GM19324 (cell line): ENCODE results near the gene ZNF689.
"Not testable (repeated sequence)": the region's sequence is repeated elsewhere in the genome, so short reads cannot be mapped to it uniquely, and the experiment has no call there.

ENCODE experiments used
- ATAC-seq: cut with Tn5 transposase; IDR thresholded peaks from one replicate; pipeline ENCODE4 v1.9.1; 2021; ENCODE audit warnings: mild to moderate bottlenecking, moderate library complexity; ENCODE audit not compliant: unreplicated experiment, low FRiP score

Gene ZNF689

DNA sequence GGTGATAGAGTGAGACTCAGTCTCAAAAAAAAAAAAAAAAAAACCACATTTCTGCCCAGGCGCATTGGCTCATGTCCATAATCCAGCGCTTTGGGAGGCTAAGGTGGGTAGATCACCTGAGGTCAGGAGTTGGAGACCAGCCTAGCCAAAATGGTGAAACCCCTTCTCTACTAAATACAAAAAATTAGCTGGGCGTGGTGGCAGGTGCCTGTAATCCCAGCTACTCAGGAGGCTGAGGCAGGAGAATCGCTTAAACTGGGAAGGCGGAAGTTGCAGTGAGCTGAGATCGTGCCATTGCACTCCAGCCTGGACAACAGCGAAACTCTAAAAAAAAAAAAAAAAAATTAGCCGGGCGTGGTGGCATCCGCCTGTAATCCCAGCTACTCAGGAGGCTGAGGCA is 26.9 kb upstream of the ZNF689 start:
- ATAC-seq, result not testable (repeated sequence)

DNA sequence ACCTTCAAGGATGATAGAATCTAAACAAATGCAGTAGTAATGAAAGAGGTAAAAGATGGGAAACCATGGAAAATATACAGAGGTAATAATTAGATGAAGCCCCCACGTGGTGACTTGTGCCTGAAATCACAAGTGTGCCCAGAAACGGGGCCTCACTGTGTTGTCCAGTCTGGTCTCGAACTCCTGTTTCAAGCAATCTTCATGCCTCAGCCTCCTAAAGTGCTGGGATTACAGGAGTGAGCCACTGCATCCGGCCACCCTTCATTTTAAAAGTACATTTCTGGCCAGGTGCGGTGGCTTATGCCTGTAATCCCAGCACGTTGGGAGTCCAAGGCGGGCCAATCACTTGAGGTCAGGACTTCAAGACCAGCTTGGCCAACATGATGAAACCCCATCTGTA is 26.4 kb upstream of the ZNF689 start:
- no peak for ATAC-seq

DNA sequence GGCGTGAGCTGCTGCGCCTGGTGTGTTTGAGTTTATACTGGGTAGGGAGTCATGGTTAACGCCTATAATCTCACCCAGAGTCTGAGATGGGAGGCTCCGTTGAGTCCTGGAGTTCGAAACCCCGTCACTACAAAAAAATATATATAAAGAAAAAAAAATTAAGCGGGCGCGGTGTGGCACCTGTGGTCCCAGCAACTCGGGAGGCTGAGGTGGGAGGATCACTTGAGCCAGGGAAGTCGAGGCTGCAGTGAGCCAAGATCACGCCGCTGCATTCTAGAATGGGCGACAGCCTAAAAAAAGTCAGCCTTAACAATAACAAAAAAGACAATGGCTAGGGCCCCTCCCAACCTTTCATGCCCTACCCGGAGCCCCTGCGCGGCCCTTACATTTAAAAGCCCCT is 23.3 kb upstream of the ZNF689 start:
- ATAC-seq, result no peak

DNA sequence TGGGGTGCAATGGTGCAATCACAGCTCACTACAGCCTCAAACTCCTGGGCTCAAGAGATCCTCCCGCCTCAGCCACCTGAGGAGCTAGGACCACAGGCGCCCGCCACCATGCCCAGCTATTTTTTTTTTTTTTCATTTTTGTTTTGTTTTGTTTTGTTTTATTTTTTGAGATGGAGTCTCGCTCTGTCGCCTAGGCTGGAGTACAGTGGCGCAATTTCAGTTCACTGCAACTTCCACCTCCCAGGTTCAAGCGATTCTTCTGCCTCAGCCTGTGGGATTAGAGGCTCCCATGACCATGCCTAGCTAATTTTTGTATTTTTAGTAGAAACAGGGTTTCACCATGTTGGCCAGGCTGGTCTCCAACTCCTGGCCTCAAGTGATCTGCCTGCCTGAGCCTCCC is 22.3 kb upstream of the ZNF689 start:
- not testable (repeated sequence) for ATAC-seq

DNA sequence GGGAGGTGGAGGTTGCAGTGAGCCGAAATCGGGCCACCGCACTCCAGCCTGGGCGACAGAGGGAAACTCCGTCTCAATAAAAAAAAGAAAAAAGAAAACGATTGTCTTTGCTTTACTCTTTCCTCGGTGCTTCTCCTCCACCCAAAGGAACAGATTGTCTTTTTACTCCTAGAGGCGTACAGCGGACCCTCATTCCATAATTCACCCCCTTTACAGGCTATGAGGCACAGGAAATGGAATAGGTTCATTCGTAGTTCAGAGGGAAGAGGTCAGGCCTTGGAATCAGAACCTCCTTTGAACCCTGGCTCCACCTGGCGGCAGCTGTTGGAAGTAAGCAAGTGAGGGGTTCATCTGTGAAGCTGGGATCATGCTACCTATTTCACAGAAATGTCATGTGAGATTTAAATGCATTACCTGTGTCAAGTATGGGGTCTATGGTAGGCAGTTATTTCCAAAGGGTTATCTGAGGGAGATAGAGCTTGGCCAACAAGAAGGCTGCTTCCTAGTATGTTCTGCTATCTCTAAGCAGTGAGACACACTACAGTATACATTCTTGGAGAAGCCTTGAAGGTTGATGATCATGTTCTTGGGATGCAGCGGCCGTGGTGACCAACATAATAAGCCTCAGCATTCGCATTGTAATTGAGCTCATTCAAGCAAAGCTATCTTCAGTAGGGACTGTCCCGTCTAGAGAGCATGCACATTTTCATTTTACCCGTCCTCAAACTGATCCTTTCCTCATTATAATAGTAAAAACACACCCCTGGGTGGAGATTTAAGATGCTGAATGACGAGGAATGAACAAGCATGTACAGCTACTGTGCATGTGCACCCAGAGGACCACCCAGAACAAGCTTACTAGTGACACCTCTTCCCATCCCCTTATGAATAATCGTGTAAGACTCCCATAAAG is 18.7 kb upstream of the ZNF689 start:
- ATAC-seq, result no peak

DNA sequence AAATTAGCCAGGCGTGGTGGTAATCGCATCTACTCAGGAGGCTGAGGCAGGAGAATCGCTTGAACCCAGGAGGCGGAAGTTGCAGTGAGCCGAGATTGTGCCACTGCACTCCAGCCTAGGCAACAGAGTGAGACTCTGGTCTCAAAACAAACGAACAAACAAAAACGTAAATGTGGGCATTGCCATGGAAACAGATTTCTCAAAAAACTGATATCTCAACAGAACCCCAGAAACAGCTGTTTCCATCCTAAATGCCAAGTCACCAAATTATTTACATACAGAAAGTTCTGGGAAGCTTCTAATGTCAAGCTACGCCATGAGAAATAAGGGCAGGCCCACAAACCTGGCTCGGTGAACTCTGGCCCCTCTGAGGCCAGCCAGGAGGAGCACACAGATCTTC is 16.0 kb upstream of the ZNF689 start:
- no peak for ATAC-seq

DNA sequence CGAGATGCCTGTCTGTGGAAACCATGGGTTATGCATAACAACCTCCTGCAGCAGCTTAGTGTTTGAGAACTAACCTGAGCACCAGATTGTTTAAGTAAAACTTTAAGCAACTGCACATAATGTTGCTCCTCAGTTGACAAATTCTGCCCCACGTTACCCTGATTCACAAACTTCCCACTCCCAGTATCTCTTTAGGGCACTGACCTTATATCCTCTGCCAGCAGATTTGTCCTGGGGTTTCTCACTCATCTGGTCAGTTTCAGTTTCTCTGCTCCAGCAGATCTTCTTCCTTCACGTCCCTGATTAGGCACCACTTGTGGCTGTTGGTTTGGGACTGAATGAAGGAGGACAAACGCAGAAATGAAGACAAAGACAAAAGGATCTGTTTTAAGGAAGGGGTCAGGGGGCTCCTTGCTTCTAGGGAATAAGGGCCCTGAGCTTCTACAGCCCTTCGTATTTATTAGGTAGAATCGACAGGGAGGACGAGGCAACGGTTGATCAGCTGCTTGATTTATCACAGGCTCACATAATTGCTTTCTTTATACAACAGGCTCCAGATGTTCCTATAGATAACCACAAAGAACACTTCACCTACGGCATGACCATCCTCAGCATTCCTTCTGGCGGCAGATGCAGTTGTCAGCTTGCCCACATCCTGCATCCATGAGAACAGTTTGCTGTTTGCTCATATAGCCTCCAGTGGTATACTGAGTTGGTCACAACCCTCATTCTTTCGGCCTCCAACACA is 13.5 kb upstream of the ZNF689 start:
- no peak for ATAC-seq

DNA sequence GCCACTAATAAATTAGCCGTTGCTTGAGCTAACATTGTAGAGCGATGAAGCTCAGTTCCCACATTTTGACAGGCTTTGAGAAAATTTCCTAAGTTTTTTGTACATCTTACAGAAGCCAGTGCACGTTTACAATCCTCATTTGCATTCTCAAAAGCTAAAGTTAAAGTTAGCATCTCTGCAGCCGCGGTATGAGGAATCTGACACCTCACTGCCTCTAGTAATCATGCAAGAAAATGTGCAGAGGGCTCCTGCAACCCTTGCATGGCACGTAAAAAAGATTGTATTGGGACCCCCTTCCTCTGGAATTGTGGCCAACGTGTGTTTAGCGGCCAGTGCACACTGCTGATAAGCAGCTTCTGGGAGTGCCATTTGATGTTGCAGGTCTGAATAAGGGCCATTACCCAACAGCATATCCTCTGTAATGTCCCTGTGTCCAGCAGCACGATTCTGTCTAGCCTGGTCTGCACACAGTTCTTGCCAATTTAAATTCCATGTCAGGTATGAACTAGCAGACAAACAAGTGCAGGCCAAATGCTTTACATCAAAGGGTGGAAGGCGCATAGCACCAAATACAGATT is 12.4 kb upstream of the ZNF689 start:
- ATAC-seq, result no peak

DNA sequence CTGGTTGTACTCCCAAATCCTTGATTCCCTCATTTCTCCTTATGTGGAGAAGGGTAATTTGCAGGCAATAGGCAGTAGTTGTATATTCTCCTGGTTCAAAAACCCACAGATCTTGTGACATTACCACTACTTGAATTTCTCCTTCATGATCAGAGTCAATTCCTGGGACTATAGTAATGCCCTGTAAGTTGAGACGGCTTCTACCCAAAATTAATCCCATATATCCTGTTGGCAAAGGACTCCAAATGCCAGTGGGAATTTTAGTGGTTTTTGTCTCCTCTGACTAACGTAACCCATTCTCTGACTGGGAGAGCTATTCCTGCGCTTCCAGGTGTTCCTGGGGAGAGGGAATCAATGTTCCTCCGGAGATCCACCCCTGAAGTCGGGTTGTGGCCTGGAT is 11.6 kb upstream of the ZNF689 start:
- no peak for ATAC-seq

DNA sequence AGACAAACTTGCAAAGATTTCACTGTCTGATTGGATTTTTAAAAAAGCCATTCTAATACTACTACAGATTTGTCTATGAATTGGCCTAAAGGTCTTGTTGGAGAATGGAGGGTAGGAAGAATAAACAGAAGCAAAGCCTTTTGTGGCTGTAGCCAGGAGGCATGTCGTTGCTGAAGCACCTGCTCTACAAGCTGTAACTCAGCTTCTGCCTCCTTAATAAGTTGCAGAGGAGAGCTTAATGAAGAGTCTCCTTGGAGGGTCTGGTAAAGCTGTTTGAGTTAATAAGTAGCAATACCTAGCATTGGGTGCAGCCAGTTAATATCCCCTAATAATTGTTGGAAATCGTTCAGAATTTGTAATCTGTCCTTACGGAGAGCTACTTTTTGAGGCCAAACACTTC is 10.0 kb upstream of the ZNF689 start:
- ATAC-seq, result no peak

DNA sequence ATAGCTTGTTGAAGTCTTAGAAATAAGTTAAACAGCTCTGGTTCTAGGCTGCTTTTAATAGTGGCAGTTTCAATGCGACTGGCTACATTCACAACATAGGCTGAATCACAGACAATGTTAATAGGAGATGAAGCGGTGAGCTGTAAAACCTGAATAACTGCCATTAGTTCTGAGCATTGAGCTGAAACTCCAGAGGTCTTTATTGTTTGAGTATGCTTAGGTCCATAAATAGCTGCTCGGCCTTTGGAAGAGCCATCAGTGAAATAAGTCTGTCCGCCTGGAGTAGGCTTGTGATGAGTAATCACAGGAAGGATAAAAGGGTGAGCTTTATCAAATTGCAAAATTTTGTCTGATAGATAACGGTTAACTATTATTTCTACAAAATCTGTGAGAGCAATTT is 9.4 kb upstream of the ZNF689 start:
- no peak for ATAC-seq

DNA sequence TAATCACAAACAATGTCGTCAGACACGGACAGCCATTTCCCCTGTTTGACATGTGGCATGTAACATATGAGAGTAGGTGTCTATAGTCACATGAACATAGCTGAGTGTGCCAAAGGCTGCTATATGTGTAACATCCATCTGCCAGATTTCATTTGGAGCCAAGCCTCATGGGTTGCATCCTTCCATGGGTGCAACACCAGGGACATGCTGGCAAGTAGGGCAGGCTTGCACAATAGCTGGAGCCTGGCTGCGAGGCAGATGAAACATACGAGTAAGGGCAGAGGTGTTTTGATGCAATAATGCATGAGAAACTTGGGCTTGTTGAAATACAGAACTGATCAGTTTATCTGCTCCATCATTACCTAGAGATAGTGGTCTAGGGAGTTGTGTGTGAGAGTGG is 9.0 kb upstream of the ZNF689 start:
- no peak for ATAC-seq

DNA sequence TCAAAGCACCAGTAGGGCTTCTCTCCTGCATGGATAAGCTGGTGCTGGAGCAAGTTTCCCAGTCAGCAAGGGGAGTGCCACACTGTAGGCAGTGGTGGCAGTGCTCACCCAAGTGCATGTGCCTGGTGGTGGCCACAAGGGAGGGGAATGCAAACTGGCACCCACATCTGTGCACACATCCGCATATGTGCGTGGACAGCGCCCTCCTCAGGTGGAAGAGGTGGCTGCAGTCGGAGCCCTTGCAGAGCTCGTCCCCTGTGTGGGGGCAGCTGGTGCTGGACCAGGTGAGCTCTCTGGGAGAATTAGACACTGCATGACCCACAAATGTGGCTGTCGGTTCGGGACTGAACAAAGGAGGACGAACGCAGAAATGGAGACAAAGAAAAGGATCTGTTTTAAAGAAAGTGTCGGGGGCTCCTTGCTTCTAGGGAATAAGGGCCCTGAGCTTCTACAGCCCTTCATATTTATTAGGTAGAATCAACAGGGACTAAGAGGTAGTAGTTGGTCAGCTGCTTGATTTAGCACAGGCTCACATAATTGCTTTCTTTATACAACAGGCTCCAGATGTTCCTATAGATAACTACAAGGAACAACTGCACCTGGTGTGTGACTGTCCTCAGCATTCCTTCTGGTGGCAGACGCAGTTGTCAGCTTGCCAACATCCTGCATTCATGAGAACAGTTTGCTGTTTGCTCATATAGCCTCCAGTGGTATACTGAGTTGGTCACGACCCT is 5.3 kb upstream of the ZNF689 start:
- no peak for ATAC-seq

DNA sequence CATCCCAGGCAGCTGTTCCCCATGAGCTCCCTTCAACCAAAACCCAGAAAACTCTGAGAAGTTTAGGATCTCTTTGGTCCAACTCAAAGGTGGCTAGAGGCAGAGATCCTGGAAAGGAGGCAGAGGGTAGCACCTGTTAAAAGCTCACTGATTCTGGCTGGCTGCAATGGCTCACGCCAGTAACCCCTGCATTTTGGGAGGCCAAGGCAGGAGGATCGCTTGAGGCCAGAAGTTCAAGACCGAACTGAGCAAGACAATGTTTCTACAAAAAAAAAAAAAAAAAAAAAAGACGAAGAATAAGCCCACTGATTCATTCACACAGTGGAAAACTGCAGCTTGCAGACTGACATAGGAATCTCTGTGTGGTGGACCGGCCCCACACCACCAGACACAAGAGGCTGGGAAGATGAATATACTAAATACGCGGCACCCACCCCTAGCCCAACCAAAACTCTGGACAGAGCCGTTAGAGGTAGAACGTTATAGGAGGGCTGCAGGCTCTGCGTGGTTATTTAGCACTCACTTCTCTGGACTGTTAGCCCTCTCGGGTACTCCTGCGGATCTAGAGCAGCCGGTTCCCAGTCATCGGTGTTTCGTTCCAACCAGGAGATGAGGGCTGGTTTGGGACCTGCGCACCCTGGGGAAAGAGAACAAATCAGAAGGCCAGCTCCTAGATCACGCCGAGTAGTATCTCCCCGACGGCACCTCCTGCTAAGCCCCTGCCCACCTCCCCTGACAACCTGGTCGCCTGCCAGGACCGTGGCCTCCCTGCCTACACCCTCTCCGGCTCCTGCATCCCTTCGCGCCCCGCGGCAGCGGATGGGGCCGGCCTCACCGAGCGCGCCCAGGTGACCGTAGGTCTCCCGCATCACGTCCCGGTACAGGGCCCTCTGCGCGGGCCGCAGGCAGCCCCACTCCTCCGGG is 925 bp downstream of the ZNF689 start:
- ATAC-seq, result no peak

DNA sequence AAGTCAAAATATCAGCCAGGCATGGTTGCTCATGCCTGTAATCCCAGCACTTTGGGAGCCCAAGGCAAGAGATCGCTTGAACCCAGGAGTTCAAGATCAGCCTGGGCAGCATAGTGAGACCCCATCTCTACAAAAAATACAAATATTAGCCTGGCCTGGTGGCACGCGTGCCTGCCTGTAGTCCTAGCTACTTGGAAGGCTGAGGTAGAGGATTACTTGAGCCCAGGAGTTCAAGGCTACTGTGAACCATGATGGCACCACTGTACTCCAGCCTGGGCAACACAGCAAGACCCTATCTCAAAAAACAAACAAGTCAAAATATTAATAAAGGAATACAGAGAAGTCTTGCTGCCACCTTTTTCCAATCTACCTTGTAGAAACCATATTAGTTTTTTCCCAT is 4.2 kb downstream of the ZNF689 start:
- ATAC-seq, result no peak

DNA sequence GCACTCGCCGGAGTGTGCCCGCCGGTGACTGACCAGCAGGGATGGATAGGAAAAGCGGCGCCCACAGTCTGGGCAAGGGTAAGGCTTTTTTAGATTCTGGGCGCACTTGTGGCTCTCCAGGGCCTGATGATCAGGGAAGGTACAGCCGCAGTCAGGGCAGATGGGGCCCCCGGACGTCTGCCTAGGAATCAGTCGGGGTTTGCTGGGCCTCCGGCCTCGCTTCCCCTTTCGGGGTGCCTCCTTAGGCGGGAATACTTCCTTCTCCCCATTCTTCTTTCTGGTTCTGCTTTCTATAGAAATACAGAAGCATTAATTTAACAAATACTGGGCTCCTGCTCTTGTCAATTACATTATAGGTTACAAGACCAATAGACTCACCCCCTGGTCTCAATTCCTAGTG is 5.0 kb downstream of the ZNF689 start:
- no peak for ATAC-seq

DNA sequence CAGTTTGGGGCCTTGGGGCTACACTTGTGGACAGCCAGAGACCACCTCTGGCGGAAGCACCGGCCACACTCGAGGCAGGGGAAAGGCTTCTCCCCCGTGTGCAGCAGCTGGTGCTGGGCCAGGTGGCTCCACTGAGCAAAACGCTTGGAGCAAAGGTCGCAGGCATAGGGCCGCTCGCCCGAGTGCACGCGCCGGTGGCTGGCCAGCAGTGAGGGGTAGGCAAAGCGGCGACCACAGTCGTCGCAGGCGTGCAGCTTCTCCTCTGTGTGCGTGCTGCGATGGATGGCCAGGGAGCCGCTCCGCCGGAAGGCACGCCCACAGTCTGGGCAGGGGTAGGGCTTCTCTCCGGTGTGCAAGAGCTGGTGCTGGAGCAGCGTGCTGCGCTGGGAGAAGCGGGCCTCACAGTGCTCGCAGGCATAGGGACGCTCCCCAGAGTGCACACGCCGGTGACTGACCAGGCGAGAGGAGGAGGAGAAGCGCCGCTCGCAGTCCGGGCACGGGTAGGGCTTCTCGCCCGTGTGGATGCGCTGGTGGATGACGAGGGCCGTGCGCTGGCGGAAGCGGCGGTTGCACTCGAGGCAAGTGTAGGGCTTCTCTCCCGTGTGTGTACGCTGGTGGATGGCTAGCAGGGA is 5.8 kb downstream of the ZNF689 start:
- no peak for ATAC-seq

DNA sequence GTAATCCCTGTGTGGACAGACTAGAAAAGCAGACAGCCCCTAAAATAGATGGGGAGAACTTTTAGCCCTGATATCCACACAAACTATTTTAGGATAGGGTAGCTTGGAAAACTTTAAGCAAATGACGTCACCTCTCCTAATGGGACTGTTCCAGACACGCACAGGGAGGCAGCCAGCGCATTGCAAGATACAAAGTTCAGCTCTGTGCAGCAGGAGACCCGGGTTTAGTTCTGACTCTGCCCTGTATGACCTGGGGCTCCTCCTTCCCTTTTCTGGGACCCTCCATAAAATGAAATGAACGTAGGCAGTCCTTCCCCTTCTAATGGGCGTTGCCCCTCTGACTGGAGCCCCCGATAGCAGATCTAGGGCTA is 6.3 kb downstream of the ZNF689 start:
- ATAC-seq, result no peak

DNA sequence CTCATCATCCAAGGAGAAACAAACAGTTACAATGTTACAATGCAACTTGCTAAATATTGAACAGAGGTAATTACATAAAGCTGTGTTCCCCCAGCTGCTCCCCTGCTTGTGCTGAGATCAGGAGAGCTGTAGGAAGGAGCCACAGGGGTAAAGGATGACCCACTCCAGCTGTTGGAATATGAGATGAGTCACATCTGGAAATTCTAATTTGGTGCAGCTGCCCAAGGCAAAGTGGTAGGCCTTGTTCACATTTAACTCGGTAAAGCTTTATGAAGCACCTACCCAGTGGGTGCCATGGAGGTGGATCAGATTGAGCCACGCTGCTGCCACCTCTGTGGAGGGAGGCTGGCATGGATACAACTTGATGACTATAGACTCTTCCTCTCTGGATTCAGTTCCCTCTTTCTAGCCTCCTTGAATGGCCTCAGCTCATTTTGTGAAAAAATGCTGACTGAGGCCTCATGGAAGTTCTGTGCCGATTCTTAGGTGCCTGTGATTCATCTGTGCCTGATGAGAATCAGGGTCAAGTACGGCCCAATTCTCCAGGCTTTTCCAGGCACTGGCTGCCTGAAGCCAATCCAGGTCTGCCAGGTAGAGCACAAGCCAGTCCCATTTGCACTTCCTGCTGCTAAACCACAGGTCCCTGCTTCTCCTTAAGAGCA is 7.4 kb downstream of the ZNF689 start:
- no peak for ATAC-seq
